Neuronal stem cell (in vitro differentiated cells): Measurements from ENCODE around the gene PCBP3.
"Not testable (repeated sequence)": the region's sequence is repeated elsewhere in the genome, so short reads cannot be mapped to it uniquely, and the experiment has no call there.

Experiments used
- DNase-seq: peaks from one replicate; pipeline ENCODE4 v3.0.0-alpha.2; 2013; ENCODE audit warnings: low spot score
- H2AFZ ChIP-seq: one replicate; pipeline ENCODE4 v1.6.1; 2013; ENCODE audit warnings: mild to moderate bottlenecking, low read length, inconsistent platforms
- H2AK5ac ChIP-seq: 2 replicates; pipeline ENCODE4 v1.6.1; 2013; ENCODE audit warnings: low read depth, mild to moderate bottlenecking, inconsistent platforms, low read length, moderate library complexity, mixed read lengths
- H2BK120ac ChIP-seq: 2 replicates; pipeline ENCODE4 v1.6.1; 2013; ENCODE audit warnings: low read depth, mild to moderate bottlenecking, inconsistent platforms, low read length, moderate library complexity, mixed read lengths
- H2BK12ac ChIP-seq: one replicate; pipeline ENCODE4 v1.6.1; 2013; ENCODE audit warnings: low read length, inconsistent platforms
- H2BK15ac ChIP-seq: 2 replicates; pipeline ENCODE4 v1.6.1; 2013; ENCODE audit warnings: mild to moderate bottlenecking, low read length, inconsistent platforms, mixed read lengths
- H2BK5ac ChIP-seq: one replicate; pipeline ENCODE4 v1.6.1; 2013; ENCODE audit warnings: inconsistent platforms, mild to moderate bottlenecking, low read length, moderate library complexity
- H3K14ac ChIP-seq: one replicate; pipeline ENCODE4 v1.6.1; 2013; ENCODE audit warnings: low read length, inconsistent platforms
- H3K18ac ChIP-seq: 2 replicates; pipeline ENCODE4 v1.6.1; 2013; ENCODE audit warnings: low read length, inconsistent platforms
- H3K23ac ChIP-seq: 2 replicates; pipeline ENCODE4 v1.6.1; 2013; ENCODE audit warnings: low read depth, mild to moderate bottlenecking, mixed read lengths, low read length, inconsistent platforms; ENCODE audit not compliant: poor library complexity
- H3K27ac ChIP-seq: replicated peaks from 3 replicates; pipeline ENCODE4 v1.5.1; 2013; ENCODE audit warnings: low read length, inconsistent platforms
- H3K27me3 ChIP-seq, 3 experiments: 2 replicates each; pipeline ENCODE4 v1.6.1; 2013; ENCODE audit warnings: low read length in 3 of 3, mild to moderate bottlenecking in 2 of 3, inconsistent platforms in 1 of 3, low read depth in 1 of 3, mixed read lengths in 1 of 3, moderate library complexity in 1 of 3; ENCODE audit not compliant: control insufficient read depth in 3 of 3, insufficient read depth in 3 of 3
- H3K36me3 ChIP-seq, 2 donors: replicated peaks in 1 of 2; 2 replicates each; pipeline ENCODE4 v1.6.1; 2013; ENCODE audit warnings: low read length in 2 of 2; ENCODE audit not compliant: control insufficient read depth in 2 of 2, insufficient read depth in 2 of 2
- H3K4ac ChIP-seq: 2 replicates; pipeline ENCODE4 v1.6.1; 2013; ENCODE audit warnings: inconsistent platforms, mild to moderate bottlenecking, low read length, moderate library complexity
- H3K4me1 ChIP-seq, 2 donors: 1 replicate in 1 of 2; 2 replicates in 1 of 2; pipeline ENCODE4 v1.6.1; 2013; ENCODE audit warnings: low read length in 2 of 2, low read depth in 1 of 2; ENCODE audit not compliant: control insufficient read depth in 2 of 2, insufficient read depth in 1 of 2
- H3K4me2 ChIP-seq: one replicate; pipeline ENCODE4 v1.6.1; 2013; ENCODE audit warnings: mild to moderate bottlenecking, low read length, inconsistent platforms; ENCODE audit not compliant: insufficient read depth, poor library complexity, severe bottlenecking
- H3K4me3 ChIP-seq, 2 donors: 2 replicates each; pipeline ENCODE4 v1.5.1; 2013; ENCODE audit warnings: low read length in 2 of 2, mild to moderate bottlenecking in 2 of 2, inconsistent platforms in 1 of 2, moderate library complexity in 1 of 2
- H3K79me1 ChIP-seq: one replicate; pipeline ENCODE4 v1.6.1; 2013; ENCODE audit warnings: low read depth, mild to moderate bottlenecking, inconsistent platforms, low read length, moderate library complexity
- H3K9ac ChIP-seq: one replicate; pipeline ENCODE4 v1.6.1; 2013; ENCODE audit warnings: mild to moderate bottlenecking, low read depth, low read length, inconsistent platforms; ENCODE audit not compliant: poor library complexity
- H3K9me3 ChIP-seq, 2 donors: replicated peaks in 1 of 2; 2 replicates each; pipeline versions ENCODE3 to v1.6.1; 2013; ENCODE audit warnings: low read length in 2 of 2, mild to moderate bottlenecking in 2 of 2, inconsistent platforms in 1 of 2, low read depth in 1 of 2, mixed read lengths in 1 of 2, moderate library complexity in 1 of 2; ENCODE audit not compliant: control insufficient read depth in 2 of 2, insufficient read depth in 1 of 2
- H4K8ac ChIP-seq: one replicate; pipeline ENCODE4 v1.6.1; 2013; ENCODE audit warnings: low read depth, mild to moderate bottlenecking, inconsistent platforms, low read length, moderate library complexity
- H4K91ac ChIP-seq: one replicate; pipeline ENCODE4 v1.6.1; 2013; ENCODE audit warnings: low read length, low read depth, mild to moderate bottlenecking, inconsistent platforms; ENCODE audit not compliant: poor library complexity
- WGBS, 2 donors: extraction: QIAGEN DNeasy Blood & Tissue Kit; methylation state at CpG; one replicate each; pipeline ENCODE4 v1.1.7; 2013; ENCODE audit warnings: missing lambda C conversion rate in 2 of 2, mixed read lengths in 1 of 2; ENCODE audit not compliant: insufficient read length in 2 of 2, insufficient replicate concordance in 1 of 2; ENCODE audit errors: extremely low coverage in 2 of 2; 5-methylcytosine and 5-hydroxymethylcytosine counted together

PCBP3 gene

DNA sequence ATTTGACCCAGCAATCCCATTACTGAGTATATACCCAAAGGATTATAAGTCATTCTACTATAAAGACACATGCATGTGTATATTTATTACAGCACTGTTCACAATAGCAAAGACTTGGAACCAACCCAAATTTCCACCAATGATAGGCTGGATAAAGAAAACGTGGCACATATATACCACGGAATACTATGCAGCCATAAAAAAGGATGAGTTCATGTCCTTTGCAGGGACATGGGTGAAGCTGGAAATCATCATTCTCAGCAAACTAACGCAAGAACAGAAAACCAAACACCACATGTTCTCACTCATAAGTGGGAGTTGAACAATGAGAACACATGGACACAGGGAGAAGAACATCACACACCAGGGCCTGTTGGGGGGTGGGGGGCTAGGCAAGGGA, 165.1 kb downstream of the PCBP3 start:
- DNase-seq, H2AK5ac ChIP-seq, H3K36me3 ChIP-seq, H3K4ac ChIP-seq, H3K27ac ChIP-seq, H2BK120ac ChIP-seq, H3K4me2 ChIP-seq, H3K9ac ChIP-seq, H3K4me3 ChIP-seq, H3K9me3 ChIP-seq, H4K8ac ChIP-seq, H4K91ac ChIP-seq, H3K27me3 ChIP-seq, H3K79me1 ChIP-seq, H3K18ac ChIP-seq, H2AFZ ChIP-seq, H3K4me1 ChIP-seq, H2BK5ac ChIP-seq, H2BK12ac ChIP-seq, H2BK15ac ChIP-seq, H3K14ac ChIP-seq, H3K23ac ChIP-seq: not testable (repeated sequence)
- WGBS, 2 donors, result no CpG with 5 or more reads among the region's 3 CpGs

DNA sequence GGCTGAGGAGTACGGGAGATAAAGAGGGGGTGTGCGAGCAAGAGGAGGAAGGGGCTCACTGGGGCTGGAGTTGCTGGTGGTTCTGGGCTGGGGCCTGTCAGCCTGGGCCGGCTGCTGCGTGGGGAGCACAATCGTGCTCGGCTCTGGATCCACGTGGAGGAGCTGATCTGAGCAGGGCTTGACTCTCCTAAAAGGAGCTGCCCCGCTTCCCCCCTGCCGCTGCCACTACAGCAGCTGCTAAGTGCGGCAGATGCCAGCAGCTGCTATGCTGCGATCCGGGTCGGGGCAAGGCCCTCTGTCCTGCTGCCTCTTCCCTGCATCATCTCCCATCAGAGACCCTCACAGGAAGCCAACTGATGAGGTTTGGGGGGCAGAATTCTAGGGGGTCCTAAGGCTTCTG, 165.9 kb downstream of the PCBP3 start:
- Histone ChIP-seq H3K23ac (no peak overlapping the region), H3K27ac (no peak overlapping the region), H3K36me3 (no peaks in the 10 kb centered on the region), H2BK120ac (no peak overlapping the region), H3K18ac (peak overlapping the region; percentile 35), H3K27me3 (peaks cover 0 to 3% (median 0%) of the 10 kb centered on the region in 3 experiments), H4K8ac (no peak overlapping the region), H4K91ac (no peak overlapping the region), H3K14ac (no peak overlapping the region), H2AK5ac (no peak overlapping the region), H2BK15ac (peak overlapping the region; percentile 67), H2BK5ac (no peak overlapping the region), H3K9ac (no peak overlapping the region), H2AFZ (no peak overlapping the region), H3K4me3 (no peak overlapping the region), H3K4me1 (peaks cover 0 to 3% of the 10 kb centered on the region in 2 donors), H3K9me3 (peaks cover 0 to 2% of the 10 kb centered on the region in 2 donors), H3K79me1 (no peaks in the 10 kb centered on the region), H3K4me2 (no peak overlapping the region), H3K4ac (no peak overlapping the region), H2BK12ac (no peak overlapping the region)
- DNase-seq, result no peak
- no CpG with 5 or more reads among the region's 13 CpGs for WGBS, 2 donors

DNA sequence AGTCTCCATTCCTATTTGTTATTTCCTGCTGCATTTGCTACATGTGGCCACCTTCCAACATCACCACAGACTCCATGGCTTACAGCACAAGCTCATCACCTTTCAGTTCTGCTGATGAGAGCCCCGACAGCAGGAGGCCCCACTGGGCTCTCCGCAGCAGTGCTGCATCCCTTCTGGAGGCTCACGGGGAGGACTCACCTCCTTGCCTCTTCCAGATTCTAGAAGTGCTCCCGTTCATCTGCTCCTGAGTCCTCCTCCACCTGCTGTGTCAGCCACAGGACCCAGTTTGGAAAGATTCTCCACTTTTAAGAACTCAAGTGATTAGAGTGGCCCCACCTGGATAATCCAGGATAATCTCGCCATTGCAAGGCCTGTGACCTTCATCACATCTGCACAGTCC, 167.6 kb downstream of the PCBP3 start:
- Histone ChIP-seq H3K36me3 (no peaks in the 10 kb centered on the region), H3K14ac (no peak overlapping the region), H2BK120ac (no peak overlapping the region), H4K91ac (no peak overlapping the region), H3K23ac (no peak overlapping the region), H3K79me1 (no peaks in the 10 kb centered on the region), H2AK5ac (no peak overlapping the region), H2BK12ac (no peak overlapping the region), H4K8ac (no peak overlapping the region), H2AFZ (no peak overlapping the region), H3K27me3 (no peaks in the 10 kb centered on the region), H2BK15ac (no peak overlapping the region), H3K4me2 (no peak overlapping the region), H3K18ac (peak overlapping the region; percentile 52), H3K4ac (no peak overlapping the region), H3K27ac (no peak overlapping the region), H3K9me3 (peaks cover 0 to 2% of the 10 kb centered on the region in 2 donors), H3K4me1 (peaks cover 0 to 2% of the 10 kb centered on the region in 2 donors), H2BK5ac (no peak overlapping the region), H3K9ac (no peak overlapping the region), H3K4me3 (no peak overlapping the region)
- DNase-seq, result no peak
- WGBS, 2 donors, result no CpG with 5 or more reads among the region's 5 CpGs

DNA sequence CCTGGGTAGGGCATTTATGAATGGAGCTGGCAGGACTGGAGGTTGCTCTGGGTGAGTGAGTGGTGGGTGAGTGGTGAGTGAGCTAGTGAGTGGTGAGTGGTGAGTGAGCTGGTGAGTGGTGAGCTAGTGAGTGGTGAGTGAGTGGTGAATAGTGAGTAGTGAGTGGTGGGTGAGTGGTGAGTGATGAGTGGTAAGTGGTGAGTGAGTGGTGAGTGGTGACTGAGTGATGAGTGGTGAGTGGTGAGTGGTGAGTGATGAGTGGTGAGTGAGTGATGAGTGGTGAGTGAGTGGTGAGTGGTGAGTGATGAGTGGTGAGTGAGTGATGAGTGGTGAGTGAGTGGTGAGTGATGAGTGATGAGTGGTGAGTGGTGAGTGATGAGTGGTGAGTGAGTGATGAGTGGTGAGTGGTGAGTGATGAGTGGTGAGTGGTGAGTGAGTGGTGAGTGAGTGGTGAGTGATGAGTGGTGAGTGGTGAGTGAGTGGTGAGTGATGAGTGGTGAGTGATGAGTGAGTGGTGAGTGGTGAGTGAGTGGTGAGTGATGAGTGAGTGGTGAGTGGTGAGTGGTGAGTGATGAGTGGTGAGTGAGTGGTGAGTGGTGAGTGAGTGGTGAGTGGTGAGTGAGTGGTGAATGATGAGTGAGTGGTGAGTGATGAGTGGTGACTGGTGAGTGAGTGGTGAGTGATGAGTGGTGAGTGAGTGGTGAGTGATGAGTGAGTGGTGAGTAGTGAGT, 170.8 kb downstream of the PCBP3 start:
- H2BK12ac ChIP-seq, H2AK5ac ChIP-seq, H3K79me1 ChIP-seq, H3K27me3 ChIP-seq, DNase-seq, H3K14ac ChIP-seq, H3K4me3 ChIP-seq, H2AFZ ChIP-seq, H3K4me2 ChIP-seq, H3K9ac ChIP-seq, H2BK120ac ChIP-seq, H4K8ac ChIP-seq, H3K27ac ChIP-seq, H2BK5ac ChIP-seq, H3K18ac ChIP-seq, H4K91ac ChIP-seq, H3K4ac ChIP-seq, H2BK15ac ChIP-seq, H3K4me1 ChIP-seq, H3K36me3 ChIP-seq, H3K9me3 ChIP-seq, H3K23ac ChIP-seq: not testable (repeated sequence)
